SK-N-SH (cell line): ENCODE data around the gene GABRB3. TPM values are rescaled to one million over a fixed set of nuclear protein-coding genes. Genes with fewer than 3 reads are reported as not detected.

ENCODE experiments used
- CTCF ChIA-PET: fragments of 300-600, 350-600 bp; formaldehyde crosslinking; extraction: SDS; loops from one replicate; lab custom pipeline; 2021; lab: Yijun Ruan, JAX
- POLR2A ChIA-PET: fragments of 350-600 bp; sonication (Branson Sonifier 250); formaldehyde crosslinking; extraction: SDS; loops from one replicate; lab custom pipeline; 2020; ENCODE audit warnings: antibody characterized with exemption, inconsistent platforms; lab: Yijun Ruan, JAX
- DNase-seq: peaks from one replicate; pipeline ENCODE4 v3.0.0; 2012
- H2AFZ ChIP-seq: fragments of 200-600 bp; sonication (generic); 2 replicates; pipeline ENCODE4 v1.8.1; 2016; ENCODE audit warnings: antibody characterized with exemption, mild to moderate bottlenecking, low read depth
- H3F3A ChIP-seq: fragments of 200-600 bp; sonication (generic); replicated peaks from 2 replicates; pipeline ENCODE3; 2016; ENCODE audit warnings: antibody characterized with exemption, mild to moderate bottlenecking; ENCODE audit not compliant: insufficient read depth
- H3K27ac ChIP-seq, 2 experiments: fragments of 200-500 bp in 1 of 2; fragments of 200-600 bp in 1 of 2; sonication (Bioruptor generic) in 1 of 2; sonication (generic), shearing (Covaris generic) in 1 of 2; 2 replicates each; pipeline versions ENCODE4 v1.5.1 to v1.6.1; 2014 to 2016; ENCODE audit warnings: low read depth in 2 of 2, inconsistent platforms in 1 of 2, low read length in 1 of 2, mild to moderate bottlenecking in 1 of 2, mixed read lengths in 1 of 2
- H3K27me3 ChIP-seq: fragments of 200-600 bp; sonication (generic), shearing (Covaris generic); 2 replicates; pipeline ENCODE4 v1.6.1; 2016; ENCODE audit warnings: mixed run types; ENCODE audit not compliant: insufficient read depth
- H3K36me3 ChIP-seq, 2 experiments: fragments of 200-500 bp in 1 of 2; fragments of 200-600 bp in 1 of 2; sonication (Bioruptor generic) in 1 of 2; sonication (generic) in 1 of 2; replicated peaks in 1 of 2; 2 replicates each; pipeline versions ENCODE3 to v1.5.1; 2014 to 2016; ENCODE audit warnings: low read length in 1 of 2, mild to moderate bottlenecking in 1 of 2; ENCODE audit not compliant: insufficient read depth in 2 of 2, control insufficient read depth in 1 of 2
- H3K4me1 ChIP-seq, 2 experiments: fragments of 200-500 bp in 1 of 2; fragments of 200-600 bp in 1 of 2; sonication (Bioruptor generic) in 1 of 2; sonication (generic), shearing (Covaris generic) in 1 of 2; 2 replicates each; pipeline versions ENCODE4 v1.5.1 to v1.6.1; 2014 to 2016; ENCODE audit warnings: low read depth in 1 of 2, low read length in 1 of 2, mixed run types in 1 of 2; ENCODE audit not compliant: insufficient read depth in 2 of 2, control insufficient read depth in 1 of 2
- H3K4me2 ChIP-seq: fragments of 200-600 bp; sonication (generic), shearing (Covaris generic); 2 replicates; pipeline ENCODE4 v1.6.1; 2017; ENCODE audit warnings: mixed run types
- H3K4me3 ChIP-seq, 2 experiments: fragments of 200-500 bp in 1 of 2; fragments of 200-600 bp in 1 of 2; sonication (Bioruptor generic) in 1 of 2; sonication (generic), shearing (Covaris generic) in 1 of 2; 2 replicates each; pipeline versions ENCODE4 v1.5.1 to v1.8.1; 2014 to 2016; ENCODE audit warnings: low read depth in 2 of 2, inconsistent platforms in 1 of 2, low read length in 1 of 2, mild to moderate bottlenecking in 1 of 2, mixed read lengths in 1 of 2, moderate library complexity in 1 of 2
- H3K79me2 ChIP-seq: fragments of 200-600 bp; sonication (generic); 2 replicates; pipeline ENCODE4 v1.8.1; 2017; ENCODE audit warnings: mild to moderate bottlenecking; ENCODE audit not compliant: insufficient read depth
- H3K9ac ChIP-seq: fragments of 200-600 bp; sonication (generic); 2 replicates; pipeline ENCODE4 v1.6.1; 2017; ENCODE audit warnings: mixed run types
- H3K9me2 ChIP-seq: fragments of 200-600 bp; sonication (generic); 2 replicates; pipeline ENCODE4 v1.6.1; 2017; ENCODE audit warnings: mixed run types
- H3K9me3 ChIP-seq: fragments of 200-600 bp; sonication (generic); 2 replicates; pipeline ENCODE4 v1.6.1; 2017; ENCODE audit warnings: mixed run types, mild to moderate bottlenecking, moderate library complexity
- H4K20me1 ChIP-seq: fragments of 200-600 bp; sonication (generic); 2 replicates; pipeline ENCODE4 v1.6.1; 2017; ENCODE audit warnings: mild to moderate bottlenecking, mixed run types; ENCODE audit not compliant: insufficient read depth
- CTCF ChIP-seq: fragments of 200-600 bp; sonication (generic); IDR thresholded peaks from 2 replicates; pipeline ENCODE4 v1.6.1; 2017; ENCODE audit warnings: antibody characterized with exemption, mild to moderate bottlenecking, moderate library complexity
- EP300 ChIP-seq, 2 experiments: IDR thresholded peaks; 2 replicates each; pipeline versions ENCODE4 v1.4.0 to v1.6.1; 2012; ENCODE audit warnings: borderline replicate concordance in 1 of 2, low read depth in 1 of 2, low read length in 1 of 2
- GABPA ChIP-seq: IDR thresholded peaks from 2 replicates; pipeline ENCODE4 v1.4.0; 2012; ENCODE audit warnings: low read depth, mild to moderate bottlenecking
- JUND ChIP-seq: IDR thresholded peaks from 2 replicates; pipeline ENCODE4 v1.4.0; 2012
- MAX ChIP-seq: IDR thresholded peaks from 2 replicates; pipeline ENCODE4 v1.4.0; 2012; ENCODE audit warnings: low read depth
- MEF2A ChIP-seq: IDR thresholded peaks from 2 replicates; pipeline ENCODE4 v1.4.0; 2012; ENCODE audit warnings: low read depth, borderline replicate concordance
- MXI1 ChIP-seq: IDR thresholded peaks from 2 replicates; pipeline ENCODE4 v1.6.1; 2012; ENCODE audit warnings: mild to moderate bottlenecking, low read depth, low read length, improper control_type of control experiment
- NRF1 ChIP-seq: IDR thresholded peaks from 2 replicates; pipeline ENCODE4 v1.6.1; 2012; ENCODE audit warnings: low read depth, mild to moderate bottlenecking, low read length
- PBX3 ChIP-seq: IDR thresholded peaks from 2 replicates; pipeline ENCODE4; 2012
- RCOR1 ChIP-seq: fragments of 150-350 bp; IDR thresholded peaks from 2 replicates; pipeline ENCODE4 v1.6.1; 2017; ENCODE audit warnings: antibody characterized with exemption, low read length
- REST ChIP-seq: IDR thresholded peaks from 2 replicates; pipeline ENCODE4 v1.6.1; 2012; ENCODE audit warnings: mild to moderate bottlenecking, low read depth, low read length, moderate library complexity
- RFX5 ChIP-seq: IDR thresholded peaks from 2 replicates; pipeline ENCODE4 v1.6.1; 2012; ENCODE audit warnings: mild to moderate bottlenecking, improper control_type of control experiment, low read length
- SIN3A ChIP-seq: IDR thresholded peaks from 2 replicates; pipeline ENCODE4 v1.6.1; 2012; ENCODE audit warnings: low read depth, mild to moderate bottlenecking, low read length, moderate library complexity, borderline replicate concordance
- SMC3 ChIP-seq: IDR thresholded peaks from 2 replicates; pipeline ENCODE4 v1.6.1; 2012; ENCODE audit warnings: low read depth, low read length, improper control_type of control experiment
- TAF1 ChIP-seq: IDR thresholded peaks from 2 replicates; pipeline ENCODE4 v1.6.1; 2012; ENCODE audit warnings: low read depth, mild to moderate bottlenecking, low read length, moderate library complexity, borderline replicate concordance
- USF1 ChIP-seq: IDR thresholded peaks from 2 replicates; pipeline ENCODE4 v1.4.0; 2012; ENCODE audit warnings: low read depth, borderline replicate concordance
- WGBS: methylation state at CpG from one replicate; pipeline ENCODE4 v1.1.6; 2017; ENCODE audit warnings: low lambda C conversion rate; 5-methylcytosine and 5-hydroxymethylcytosine counted together
- polyA plus RNA-seq, 3 experiments: library from polyadenylated mRNA; depleted of rRNA; stranded (reverse); fragments of >200 nt; gene quantifications; 2 replicates each; pipeline ENCODE4 v1.2.3, GENCODE V29; 2012

GABRB3 gene
- polyA plus RNA-seq, 1 of the 3 experiments (the other 2 are of a cell fraction) = 0.10 TPM

- CTCF ChIA-PET = interaction anchor here (1.5 kb wide), 1 partner anchor 9 kb away, joined by 3 read pairs; no protein-coding TSS in a partner anchor
- Histone ChIP-seq H3K36me3 (no peaks in the 10 kb centered on the region), H3K4me3 (no peak overlapping the region), H3K27me3 (no peaks in the 10 kb centered on the region), H2AFZ (no peak overlapping the region), H3K4me1 (peaks cover 0 to 9% of the 10 kb centered on the region in 2 experiments; a peak in 2 of 4 replicates), H3F3A (no peaks in the 10 kb centered on the region), H4K20me1 (no peaks in the 10 kb centered on the region), H3K4me2 (no peak overlapping the region), H3K79me2 (no peaks in the 10 kb centered on the region), H3K9me2 (no peaks in the 10 kb centered on the region), H3K27ac (no peak overlapping the region), H3K9me3 (no peaks in the 10 kb centered on the region), H3K9ac (no peak overlapping the region)
- POLR2A ChIA-PET = no interaction called here
- no peak for DNase-seq
- TF ChIP-seq CTCF = no peak
- TF ChIP-seq MAX = no peak
- no peak for TF ChIP-seq RCOR1
- no peak for TF ChIP-seq GABPA
- no peak for TF ChIP-seq REST
- no peak for TF ChIP-seq MEF2A
- TF ChIP-seq RFX5 = no peak
- TF ChIP-seq MXI1 = no peak
- TF ChIP-seq TAF1 = no peak
- no peak for TF ChIP-seq JUND
- TF ChIP-seq PBX3 = no peak
- TF ChIP-seq NRF1 = no peak
- no peak for TF ChIP-seq USF1
- TF ChIP-seq SMC3 = no peak
- TF ChIP-seq SIN3A = no peak
- TF ChIP-seq EP300 (IDR thresholded peaks at IDR 0.05; ENCODE audit: borderline replicate concordance in 1 of 2, low read depth in 1 of 2, low read length in 1 of 2) = no peak
- 47% methylated on average over 9 of the region's 9 CpGs for WGBS
These were observed 33.9 kb downstream of the GABRB3 start for GRCh38 chr15:26738996-26739395.
